ENCODE data around the gene ZMYM2. TPM values are rescaled to one million over a fixed set of nuclear protein-coding genes. Genes with fewer than 3 reads are reported as not detected.
A peak's percentile ranks its signal among the peaks of the same experiment; 100 is the strongest.

The ZMYM2 gene
- total RNA-seq, 2 experiments from 2014 or later, result 79.2 to 82.0 TPM

GRCh38 chr13:20002787-20003186 lies 44.3 kb downstream of the ZMYM2 start:
- intact Hi-C loops (cut with micrococcal nuclease), result no loop called here
- Mint-ChIP-seq H3K27me3 (no peaks in the 10 kb centered on the region), H3K4me1 (ENCODE audit: low read depth) (peaks cover 33% of the 10 kb centered on the region), H3K36me3 (ENCODE audit: low read depth) (peaks cover 29% of the 10 kb centered on the region), H3K4me3 (no peak overlapping the region), H3K9me3 (no peaks in the 10 kb centered on the region), H3K27ac (peak overlapping the region; percentile 8)
- ATAC-seq (no peak), DNase-seq (no peak)
- no peak for TF ChIP-seq CTCF (IDR thresholded peaks at IDR 0.05)
- ChIA-PET POLR2A (interaction anchor here (0.6 to 1.1 kb wide), 2 partner anchors 17 to 27 kb away, joined by 3 to 6 read pairs; no protein-coding TSS in a partner anchor), CTCF (interaction anchor here (2.2 kb wide), 1 partner anchor 18 kb away, joined by 10 read pairs; no protein-coding TSS in a partner anchor)

GRCh38 chr13:20006206-20006605 lies 47.7 kb downstream of the ZMYM2 start:
- CTCF ChIA-PET, result interaction anchor here (0.6 kb wide), 1 partner anchor 22 kb away, joined by 3 read pairs; no protein-coding TSS in a partner anchor
- intact Hi-C loops (cut with micrococcal nuclease), result no loop called here
- Mint-ChIP-seq H3K9me3 (no peaks in the 10 kb centered on the region), H3K27ac (no peak overlapping the region), H3K4me1 (ENCODE audit: low read depth) (peaks cover 7% of the 10 kb centered on the region), H3K4me3 (no peak overlapping the region), H3K27me3 (no peaks in the 10 kb centered on the region), H3K36me3 (ENCODE audit: low read depth) (peaks cover 48% of the 10 kb centered on the region)
- TF ChIP-seq CTCF (IDR thresholded peaks at IDR 0.05), result no peak
- DNase-seq (no peak), ATAC-seq (no peak)
- POLR2A ChIA-PET, result interaction anchor here (0.6 to 1.1 kb wide), 3 partner anchors 10 to 295 kb away, joined by 3 read pairs; no protein-coding TSS in a partner anchor

GRCh38 chr13:20015763-20016162 lies 57.2 kb downstream of the ZMYM2 start:
- TF ChIP-seq CTCF (IDR thresholded peaks at IDR 0.05), result no peak
- ChIA-PET CTCF (no interaction called here), POLR2A (interaction anchor here (1.0 kb wide), 1 partner anchor 9 kb away, joined by 3 read pairs; no protein-coding TSS in a partner anchor)
- Mint-ChIP-seq H3K27me3 (no peaks in the 10 kb centered on the region), H3K27ac (no peak overlapping the region), H3K4me3 (no peak overlapping the region), H3K4me1 (ENCODE audit: low read depth) (peaks cover 35% of the 10 kb centered on the region), H3K36me3 (ENCODE audit: low read depth) (peaks cover 70% of the 10 kb centered on the region), H3K9me3 (peaks cover 20% of the 10 kb centered on the region)
- ATAC-seq (no peak), DNase-seq (no peak)
- intact Hi-C loops (cut with micrococcal nuclease), result no loop called here

GRCh38 chr13:20016649-20017364 lies 58.3 kb downstream of the ZMYM2 start:
- intact Hi-C loops (cut with micrococcal nuclease), result no loop called here
- ATAC-seq, result no peak
- no peaks in the 10 kb centered on the region for H3K27me3 Mint-ChIP-seq
- CTCF ChIA-PET, result interaction anchor here (1.1 kb wide), 1 partner anchor 9 kb away, joined by 3 read pairs; no protein-coding TSS in a partner anchor
- no peak for DNase-seq
- no peak overlapping the region for H3K4me3 Mint-ChIP-seq
- peaks cover 76% of the 10 kb centered on the region for H3K36me3 Mint-ChIP-seq (ENCODE audit: low read depth)
- TF ChIP-seq CTCF (IDR thresholded peaks at IDR 0.05), result no peak
- no peak overlapping the region for H3K27ac Mint-ChIP-seq
- peaks cover 43% of the 10 kb centered on the region for H3K4me1 Mint-ChIP-seq (ENCODE audit: low read depth)
- H3K9me3 Mint-ChIP-seq, result peaks cover 20% of the 10 kb centered on the region
- POLR2A ChIA-PET, result interaction anchor here (0.6 to 1.0 kb wide), 2 partner anchors 10 to 30 kb away, joined by 3 to 6 read pairs; no protein-coding TSS in a partner anchor

- DNase-seq (no peak), ATAC-seq (no peak)
- intact Hi-C loops (cut with micrococcal nuclease), result no loop called here
- Mint-ChIP-seq H3K36me3 (ENCODE audit: low read depth) (peaks cover 77% of the 10 kb centered on the region), H3K27ac (peak overlapping the region; percentile 50), H3K9me3 (peaks cover 20% of the 10 kb centered on the region), H3K27me3 (no peaks in the 10 kb centered on the region), H3K4me3 (no peak overlapping the region), H3K4me1 (ENCODE audit: low read depth) (peaks cover 46% of the 10 kb centered on the region)
- no peak for TF ChIP-seq CTCF (IDR thresholded peaks at IDR 0.05)
- CTCF ChIA-PET, result interaction anchor here (1.1 kb wide), 1 partner anchor 10 kb away, joined by 3 read pairs; no protein-coding TSS in a partner anchor
- POLR2A ChIA-PET, result no interaction called here
Measured at GRCh38 chr13:20017365-20017711, 58.8 kb downstream of the ZMYM2 start.

Measured in activated CD8-positive, alpha-beta T cell treated with anti-CD3 and anti-CD28 coated beads for 36 hours (primary cell).